D721Med (cell line): ENCODE data around the gene COMMD1.

Experiments
- DNase-seq: peaks from one replicate; pipeline ENCODE4 v3.0.0; 2011; ENCODE audit warnings: low spot score; ENCODE audit not compliant: insufficient read length
- FAIRE-seq: peaks from 2 replicates; lab custom pipeline; 2011; peaks lifted over from hg19 to GRCh38; lab: Jason Lieb, UNC
- TF ChIP-seq, protein P1 (sequence below): IDR thresholded peaks from 2 replicates; pipeline ENCODE4 v1.5.1; 2012; ENCODE audit warnings: mild to moderate bottlenecking, control low read depth; ENCODE audit not compliant: insufficient read depth; ENCODE audit errors: missing control alignments

The COMMD1 gene

DNA sequence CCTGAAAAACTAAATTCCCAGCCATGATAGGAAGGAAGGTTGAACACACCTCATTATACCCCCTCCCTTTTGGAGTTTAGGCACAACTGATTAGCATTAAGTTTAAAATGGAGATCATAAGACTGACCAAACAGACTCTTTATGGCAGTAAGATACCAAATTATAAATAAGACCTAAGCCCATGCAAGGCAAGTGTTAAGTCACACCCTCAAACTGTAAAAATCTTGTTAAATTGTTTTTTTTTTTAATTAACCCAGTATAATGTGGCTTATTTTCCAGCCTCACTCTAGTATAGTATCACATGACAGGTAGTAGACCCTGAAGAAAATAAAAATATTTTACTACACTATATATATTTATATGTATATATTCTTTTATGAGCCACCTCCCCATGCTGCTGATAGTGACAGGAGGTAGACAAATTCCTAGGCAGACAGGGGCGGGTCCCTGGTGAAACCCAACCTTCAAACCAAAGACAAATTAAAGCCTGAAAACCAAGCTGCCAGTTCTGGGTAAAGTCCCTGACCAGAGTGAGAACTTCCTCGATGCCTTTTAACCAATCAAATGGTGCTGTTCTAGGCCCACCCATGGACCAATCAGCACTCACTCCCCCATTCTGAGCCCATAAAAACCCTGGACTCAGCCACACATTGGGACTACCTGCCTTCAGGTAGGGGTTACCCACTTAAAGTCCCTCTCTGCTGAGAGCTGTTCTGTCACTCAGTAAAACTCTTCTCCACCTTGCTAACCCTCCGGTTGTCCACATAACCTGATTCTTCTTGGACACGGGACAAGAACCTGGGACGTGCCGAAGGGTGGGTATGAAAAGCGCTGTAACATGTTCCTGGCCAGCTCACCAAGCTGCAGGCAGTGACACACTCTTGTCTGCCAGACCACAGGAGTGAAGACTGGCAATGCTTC lies 166.5 kb downstream of the COMMD1 start:
- TF ChIP-seq, protein P1, sequence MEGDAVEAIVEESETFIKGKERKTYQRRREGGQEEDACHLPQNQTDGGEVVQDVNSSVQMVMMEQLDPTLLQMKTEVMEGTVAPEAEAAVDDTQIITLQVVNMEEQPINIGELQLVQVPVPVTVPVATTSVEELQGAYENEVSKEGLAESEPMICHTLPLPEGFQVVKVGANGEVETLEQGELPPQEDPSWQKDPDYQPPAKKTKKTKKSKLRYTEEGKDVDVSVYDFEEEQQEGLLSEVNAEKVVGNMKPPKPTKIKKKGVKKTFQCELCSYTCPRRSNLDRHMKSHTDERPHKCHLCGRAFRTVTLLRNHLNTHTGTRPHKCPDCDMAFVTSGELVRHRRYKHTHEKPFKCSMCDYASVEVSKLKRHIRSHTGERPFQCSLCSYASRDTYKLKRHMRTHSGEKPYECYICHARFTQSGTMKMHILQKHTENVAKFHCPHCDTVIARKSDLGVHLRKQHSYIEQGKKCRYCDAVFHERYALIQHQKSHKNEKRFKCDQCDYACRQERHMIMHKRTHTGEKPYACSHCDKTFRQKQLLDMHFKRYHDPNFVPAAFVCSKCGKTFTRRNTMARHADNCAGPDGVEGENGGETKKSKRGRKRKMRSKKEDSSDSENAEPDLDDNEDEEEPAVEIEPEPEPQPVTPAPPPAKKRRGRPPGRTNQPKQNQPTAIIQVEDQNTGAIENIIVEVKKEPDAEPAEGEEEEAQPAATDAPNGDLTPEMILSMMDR, result no peak
- DNase-seq (no peak), FAIRE-seq (no peak)

DNA sequence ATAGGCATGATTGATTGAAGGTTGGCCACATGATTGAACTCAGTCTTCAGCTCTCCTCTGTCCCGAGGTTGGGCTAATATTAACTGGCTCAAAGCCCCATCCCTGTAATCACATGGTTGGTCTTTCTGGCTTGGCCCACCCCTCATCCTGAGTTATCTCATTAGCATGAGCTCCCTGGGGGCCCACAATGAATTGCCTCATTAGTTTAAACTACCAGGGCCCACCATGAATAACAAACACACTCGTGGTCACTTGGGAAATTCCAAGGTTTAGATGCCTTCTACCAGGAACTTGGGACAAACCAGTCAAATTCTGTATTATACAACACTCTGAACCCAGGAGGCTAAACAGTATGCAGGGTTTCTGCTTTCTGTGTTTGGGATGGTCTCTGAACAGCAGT lies 168.8 kb downstream of the COMMD1 start:
- FAIRE-seq (no peak), DNase-seq (no peak)
- TF ChIP-seq, protein P1, result no peak

DNA sequence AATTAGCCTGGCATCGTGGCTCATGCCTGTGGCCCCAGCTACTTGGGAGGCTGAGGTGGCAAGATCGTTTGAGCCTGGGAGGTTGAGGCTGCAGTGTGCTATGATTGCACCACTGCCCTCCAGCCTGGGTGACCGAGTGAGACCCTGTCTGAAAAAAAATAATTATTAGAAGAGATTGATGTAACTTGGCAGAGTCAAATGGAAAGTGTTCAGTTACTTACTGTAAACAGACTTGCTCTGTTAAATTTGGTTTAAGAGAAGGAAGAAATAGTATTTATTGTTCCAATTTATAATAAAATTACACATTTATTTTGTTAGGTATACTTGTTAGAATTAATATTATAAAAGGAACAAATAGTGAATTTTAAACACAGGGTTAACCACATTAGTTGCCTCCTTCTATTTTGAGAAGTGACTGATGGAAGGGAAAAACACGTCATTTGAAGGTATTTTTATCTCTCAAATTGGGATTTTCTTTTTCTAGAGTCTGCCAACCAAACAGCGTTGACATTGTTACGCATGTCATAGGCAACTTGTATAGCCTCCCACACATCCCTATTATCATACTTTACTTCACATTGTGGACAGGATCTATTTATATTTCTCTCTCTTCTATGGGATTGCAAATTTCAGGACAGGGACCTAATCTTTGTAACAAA lies 171.6 kb downstream of the COMMD1 start:
- FAIRE-seq, result no peak

DNA sequence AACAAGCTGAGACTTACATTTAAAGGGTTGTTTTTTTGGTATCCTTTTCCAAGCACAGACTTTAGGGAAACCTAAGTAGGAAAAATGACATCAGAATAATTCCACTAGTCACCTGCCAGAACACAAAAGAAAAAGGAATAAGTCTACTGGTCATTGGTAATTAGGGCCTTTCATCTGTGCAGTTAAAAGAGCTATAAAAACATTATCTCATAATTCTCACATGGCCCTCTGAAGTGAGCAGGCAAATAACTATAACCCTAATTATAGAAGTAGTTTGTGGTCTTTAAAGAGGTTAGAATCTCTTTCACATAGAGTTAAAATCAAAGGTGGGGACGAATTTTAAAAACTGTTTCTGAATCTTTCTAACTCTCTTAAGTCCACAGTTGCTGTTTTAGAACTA lies 179.3 kb downstream of the COMMD1 start:
- DNase-seq (no peak), FAIRE-seq (no peak)
- TF ChIP-seq, protein P1, result no peak

More for the DNA sequence above, 171.6 kb downstream of the COMMD1 start:
- no peak for DNase-seq
- TF ChIP-seq, protein P1, result no peak

DNA sequence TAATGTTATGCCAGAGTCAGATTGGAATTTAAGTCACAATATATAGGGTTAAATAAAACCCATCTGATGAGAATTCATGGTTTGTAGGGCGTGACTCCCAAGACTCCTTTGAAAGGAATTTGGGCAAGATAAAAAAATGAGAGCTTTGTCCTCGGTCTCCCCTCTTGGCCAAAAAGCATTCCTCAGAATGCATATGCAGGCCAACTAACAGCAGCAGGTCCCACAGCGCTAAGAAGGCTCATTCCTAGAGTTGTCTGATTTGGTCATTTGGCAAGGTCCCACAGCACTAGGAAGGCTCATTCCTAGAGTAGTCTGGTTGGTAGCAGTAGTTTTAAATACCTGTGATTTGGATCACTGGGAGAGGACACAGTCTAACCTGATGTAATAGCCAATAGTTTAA lies 184.2 kb downstream of the COMMD1 start:
- FAIRE-seq (no peak), DNase-seq (no peak)
- TF ChIP-seq, protein P1, result no peak

DNA sequence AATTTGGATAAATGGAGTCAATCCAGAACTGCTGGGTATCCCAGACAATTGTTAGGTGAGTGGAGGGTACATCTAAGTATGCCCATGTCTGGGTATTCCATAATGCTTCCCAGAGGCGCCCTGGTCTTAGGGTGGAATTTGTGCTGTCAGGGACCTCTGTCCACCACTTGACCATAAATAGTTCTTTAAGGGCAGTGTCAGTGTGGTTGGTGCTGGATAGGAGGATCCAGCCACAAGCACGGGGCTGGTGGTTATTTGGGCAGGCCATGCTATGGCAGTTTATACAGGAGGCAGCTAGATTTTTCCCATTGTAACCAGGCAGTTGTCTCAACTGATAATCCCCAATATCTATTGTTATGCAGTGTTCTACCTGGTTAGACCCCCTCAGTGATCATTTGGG lies 186.0 kb downstream of the COMMD1 start:
- DNase-seq (no peak), FAIRE-seq (no peak)
- TF ChIP-seq, protein P1, result no peak
